GM19043 (cell line): ENCODE results near the gene PRKCE.
"Not testable (repeated sequence)": the region's sequence is repeated elsewhere in the genome, so short reads cannot be mapped to it uniquely, and the experiment has no call there.

Experiments
- ATAC-seq: cut with Tn5 transposase; IDR thresholded peaks from one replicate; pipeline ENCODE4 v1.9.1; 2021; ENCODE audit warnings: low read depth; ENCODE audit not compliant: unreplicated experiment

Gene PRKCE

DNA sequence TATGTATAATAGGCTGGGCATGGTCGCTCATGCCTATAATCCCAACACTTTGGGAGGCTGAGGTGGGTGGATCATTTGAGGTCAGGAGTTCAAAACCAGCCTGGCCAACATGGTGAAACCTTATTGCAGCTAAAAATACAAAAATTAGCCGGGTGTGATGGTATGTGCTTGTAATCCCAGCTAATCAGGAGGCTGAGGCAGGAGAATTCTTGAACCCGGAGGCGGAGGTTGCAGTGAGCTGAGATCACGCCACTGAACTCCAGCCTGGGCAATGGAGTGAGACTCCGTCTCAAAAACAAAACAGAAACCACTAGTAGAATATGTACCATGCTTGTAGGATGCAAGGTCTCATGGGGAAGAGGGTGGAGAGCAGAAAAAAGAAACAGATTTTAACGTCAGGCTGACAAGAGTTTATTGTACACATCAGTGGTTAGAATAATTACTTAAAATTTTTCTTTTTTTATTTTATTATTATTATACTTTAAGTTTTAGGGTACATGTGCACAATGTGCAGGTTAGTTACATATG, 44.1 kb downstream of the PRKCE start:
- ATAC-seq = peak; percentile 38

DNA sequence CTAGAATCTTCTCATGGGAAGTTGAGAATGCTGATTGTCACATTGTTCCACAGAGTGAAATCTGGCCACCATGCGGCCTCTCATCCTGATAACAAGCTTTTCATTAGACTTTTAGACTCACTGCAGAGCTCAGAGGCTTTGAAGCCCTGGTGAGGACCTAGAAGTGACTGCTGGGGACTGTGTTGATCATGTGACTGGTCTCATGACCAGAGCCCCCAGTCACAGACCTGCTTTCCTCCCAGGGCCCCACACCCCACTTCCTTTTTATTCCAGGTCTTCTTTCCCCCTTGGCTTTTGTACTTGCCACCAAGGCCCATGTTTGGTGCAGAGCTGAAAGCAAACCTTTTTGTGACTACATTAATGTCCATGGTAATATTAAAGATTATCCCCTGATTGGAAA, 45.2 kb downstream of the PRKCE start:
- no peak for ATAC-seq

DNA sequence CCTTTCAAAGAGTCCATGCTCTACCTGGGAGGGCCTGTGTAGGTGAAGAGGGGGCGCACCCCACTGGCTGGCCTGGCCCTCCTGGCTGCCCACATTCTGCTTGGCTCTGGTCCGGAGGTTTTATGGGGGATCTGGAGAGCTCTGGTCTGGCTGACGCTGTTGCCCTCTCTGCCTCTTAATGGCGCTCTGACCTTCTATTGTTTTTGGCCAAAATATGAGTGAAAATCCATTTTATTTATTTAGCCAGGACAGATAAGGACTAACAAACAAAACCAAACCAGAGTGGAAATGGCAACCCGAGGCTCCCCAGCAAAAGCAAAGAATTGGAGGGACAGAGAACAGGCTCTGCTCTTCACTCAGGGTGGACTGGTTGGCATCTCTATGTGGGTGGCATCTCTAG, 45.7 kb downstream of the PRKCE start:
- no peak for ATAC-seq

DNA sequence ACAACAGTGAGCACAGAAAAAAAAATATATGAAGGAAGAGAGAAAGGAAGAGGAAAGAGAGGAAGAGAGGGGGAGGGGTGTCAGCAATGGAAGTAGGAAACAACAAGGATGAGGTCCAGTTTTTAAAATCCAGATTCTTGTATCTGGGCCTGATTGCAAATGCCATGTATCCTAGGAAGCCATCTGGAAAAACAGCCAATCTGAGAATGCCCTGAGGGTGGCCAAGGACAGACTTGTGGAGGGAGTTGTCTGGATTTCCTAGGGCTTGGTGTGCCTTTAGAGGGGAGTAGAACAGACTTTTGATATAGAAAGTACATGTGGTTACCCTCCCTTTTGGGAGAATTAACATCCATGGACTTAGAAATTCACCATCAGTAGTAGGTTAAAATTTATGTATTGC, 47.1 kb downstream of the PRKCE start:
- ATAC-seq = no peak

DNA sequence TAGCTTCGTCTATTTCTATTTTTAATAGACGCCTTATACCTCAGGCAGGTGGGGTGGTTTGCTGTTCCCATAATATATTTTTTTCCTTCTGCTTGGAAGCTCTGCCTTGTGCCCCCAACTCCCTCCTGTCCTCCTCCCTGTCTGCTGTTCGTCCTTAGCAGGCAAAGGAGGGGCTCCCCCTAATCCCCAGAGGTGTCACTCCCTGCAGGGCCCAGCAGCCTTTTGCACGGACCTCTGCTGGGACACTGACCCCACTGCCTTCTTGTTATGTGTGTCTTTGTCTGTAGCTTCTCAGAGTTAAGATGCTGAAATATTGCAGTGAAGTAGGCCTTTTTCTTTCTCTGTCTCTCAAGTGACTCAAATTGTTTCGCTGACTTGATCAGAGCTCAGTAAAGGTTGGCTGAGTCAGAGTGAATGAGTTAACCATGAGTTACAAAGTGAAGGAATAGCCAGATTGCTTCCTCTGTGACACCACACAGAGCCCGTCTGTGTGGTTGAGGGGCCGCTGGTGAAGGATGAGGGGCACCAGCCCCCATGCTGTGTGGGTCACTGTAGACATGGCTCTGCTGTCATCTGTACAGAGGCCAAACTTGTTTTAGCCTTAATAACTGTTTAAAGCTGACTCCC, 47.7 kb downstream of the PRKCE start:
- peak; percentile 50 for ATAC-seq

DNA sequence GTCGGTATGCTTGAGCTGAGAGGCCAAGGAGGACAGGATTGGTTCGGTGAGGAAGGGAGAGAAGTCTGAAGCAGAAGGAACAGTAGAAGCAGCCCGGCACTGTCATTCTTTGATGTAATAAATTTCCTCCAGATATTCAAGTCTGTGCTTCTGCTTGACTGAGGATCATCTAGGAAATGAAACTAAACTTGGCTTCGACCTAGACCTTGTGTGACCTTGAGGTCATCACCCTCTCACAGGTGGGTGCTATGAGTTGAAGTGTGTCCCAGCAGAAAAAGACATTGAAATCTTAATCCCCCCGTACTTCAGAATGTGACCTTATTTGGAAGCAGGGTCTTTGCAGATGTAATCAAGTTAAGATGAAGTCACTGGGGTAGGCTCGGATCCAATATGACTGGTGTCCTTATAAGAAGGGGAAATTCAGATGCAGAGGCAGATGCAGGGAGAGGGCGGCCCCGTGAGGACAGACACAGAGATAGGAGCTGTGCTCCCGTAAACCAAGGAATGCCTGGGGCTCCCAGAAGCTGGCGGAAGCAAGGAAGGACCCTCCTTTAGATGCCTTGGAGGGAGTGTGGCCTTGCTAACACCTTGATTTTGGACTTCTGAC, 49.0 kb downstream of the PRKCE start:
- ATAC-seq = no peak

DNA sequence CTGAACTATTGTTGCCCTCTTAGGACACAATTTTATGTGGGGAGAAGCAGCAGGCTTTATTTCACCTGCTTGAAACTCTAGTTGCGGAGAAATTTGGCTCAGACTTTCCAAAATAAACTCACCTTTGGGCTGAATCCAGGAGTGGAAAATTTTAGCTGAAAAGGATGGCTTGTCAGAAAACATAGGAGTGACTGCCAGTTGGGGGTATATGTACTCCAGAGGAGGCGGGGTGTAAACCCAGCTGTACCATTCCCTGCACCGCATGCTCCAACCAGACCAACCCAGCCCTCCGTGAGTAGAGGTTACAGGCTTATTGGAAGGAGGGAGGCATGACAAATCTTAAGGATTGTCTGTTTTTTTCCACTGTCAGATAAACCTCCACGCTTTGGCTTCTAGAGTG, 53.8 kb downstream of the PRKCE start:
- no peak for ATAC-seq

DNA sequence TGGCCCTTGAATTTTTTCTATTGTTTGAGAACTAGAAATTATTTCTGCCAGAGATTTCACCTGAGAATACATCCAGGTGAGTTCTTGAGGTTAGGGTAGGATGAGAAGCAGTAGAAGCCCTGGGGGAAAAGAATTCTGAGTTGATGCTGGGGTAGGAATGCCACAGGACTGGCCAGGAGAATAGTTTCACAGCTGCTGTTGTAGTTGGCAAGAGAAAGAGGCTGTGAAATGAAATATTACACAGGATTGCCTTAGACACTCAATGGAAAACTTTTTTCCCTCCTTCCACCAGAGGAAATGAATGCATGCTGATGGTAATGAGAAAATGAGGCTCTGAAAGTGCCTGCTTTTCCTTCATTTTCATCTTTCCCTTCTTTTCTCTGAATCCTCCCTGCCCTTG, 54.6 kb downstream of the PRKCE start:
- no peak for ATAC-seq

DNA sequence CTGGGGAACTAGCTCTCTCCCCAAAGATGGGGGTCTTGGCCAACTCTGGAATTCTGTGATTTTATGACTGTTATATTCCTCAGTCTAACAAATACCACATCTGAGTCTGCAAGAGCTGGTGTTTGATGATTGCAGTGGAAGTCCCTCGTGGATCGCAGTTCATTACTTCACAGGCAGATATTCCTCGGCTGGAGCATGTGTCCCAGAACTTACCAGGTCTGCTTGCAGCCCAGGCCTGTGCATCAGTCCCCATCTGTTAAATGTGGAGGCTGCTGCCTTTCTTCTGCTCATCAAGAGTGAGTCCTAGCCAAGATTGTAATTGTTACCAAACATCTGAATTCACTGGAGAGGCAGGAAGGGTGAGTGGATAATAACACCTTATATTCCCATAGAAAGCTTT, 55.5 kb downstream of the PRKCE start:
- no peak for ATAC-seq

DNA sequence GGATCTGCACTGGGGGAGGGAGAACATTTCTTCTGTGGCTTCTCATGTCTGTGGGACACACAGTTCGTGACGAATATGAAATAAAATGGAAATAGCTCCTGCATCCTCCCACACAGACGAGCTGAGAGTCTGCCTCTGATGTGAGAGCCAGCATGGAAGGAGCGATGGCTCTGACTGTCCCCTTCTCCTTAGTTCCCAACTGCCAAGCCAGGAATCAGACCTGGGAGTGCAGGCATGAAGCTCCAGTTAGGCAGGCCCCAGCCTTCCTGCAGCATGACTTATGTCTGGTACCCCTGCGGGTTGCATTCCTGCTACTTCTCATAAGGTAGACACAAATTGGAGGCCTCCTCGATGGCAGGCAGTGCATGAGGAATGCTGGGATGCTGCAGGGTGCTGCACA, 56.2 kb downstream of the PRKCE start:
- no peak for ATAC-seq

DNA sequence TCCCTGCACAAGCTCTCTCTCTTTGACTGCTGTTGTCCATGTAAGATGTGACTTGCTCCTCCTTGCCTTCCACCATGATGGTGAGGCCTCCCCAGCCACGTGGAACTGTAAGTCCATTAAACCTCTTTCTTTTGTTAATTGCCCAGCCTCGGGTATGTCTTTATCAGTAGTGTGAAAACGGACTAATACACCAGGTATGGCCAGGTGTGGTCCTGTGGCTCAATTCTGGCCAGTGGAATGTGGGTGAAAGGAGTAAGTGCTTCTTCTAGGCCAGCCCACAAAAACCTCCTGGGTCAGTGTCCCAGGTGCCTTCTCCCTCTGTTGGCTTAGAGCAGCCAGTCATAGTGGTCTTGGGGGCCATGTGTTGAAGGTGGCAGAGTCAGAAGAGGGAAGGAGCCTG, 57.0 kb downstream of the PRKCE start:
- no peak for ATAC-seq

DNA sequence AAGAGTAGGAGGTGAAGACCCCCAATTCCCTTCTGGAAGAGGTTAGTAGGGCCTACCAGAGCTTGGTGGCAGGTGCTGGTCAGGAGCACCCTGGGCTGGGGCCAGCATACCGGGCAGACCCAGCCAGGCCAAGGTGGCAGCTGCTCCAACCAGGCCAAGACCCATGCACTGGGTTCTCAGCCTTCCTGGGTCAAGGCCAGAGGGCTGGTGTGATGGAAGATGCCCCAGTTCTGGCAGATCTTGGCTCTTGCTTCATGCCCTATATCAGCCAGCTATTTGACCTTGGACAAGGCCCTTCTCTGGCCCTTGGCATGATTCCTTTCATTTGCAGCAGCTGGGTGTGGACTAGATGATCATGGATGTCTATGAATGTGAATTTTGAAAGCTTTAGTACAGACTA, 57.7 kb downstream of the PRKCE start:
- no peak for ATAC-seq

DNA sequence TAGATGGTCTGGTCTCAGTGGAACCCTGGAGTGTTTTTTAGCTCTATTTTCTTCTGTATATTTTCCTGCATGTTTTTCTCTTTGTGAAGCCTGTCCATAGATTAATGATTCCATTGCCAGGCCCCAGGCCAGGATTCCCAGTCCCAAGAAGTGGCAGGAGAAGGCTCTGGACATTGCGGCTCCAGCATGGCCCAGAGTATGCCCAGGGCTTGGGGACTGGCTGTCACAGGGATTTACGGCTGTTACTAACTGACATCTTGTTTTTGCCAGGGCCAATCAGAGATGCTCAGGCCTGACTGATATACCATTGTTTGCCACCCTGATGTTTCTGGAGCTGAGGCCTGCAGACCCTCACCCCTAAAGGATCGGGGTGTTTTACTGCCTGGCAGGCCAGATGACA, 59.0 kb downstream of the PRKCE start:
- ATAC-seq = no peak

DNA sequence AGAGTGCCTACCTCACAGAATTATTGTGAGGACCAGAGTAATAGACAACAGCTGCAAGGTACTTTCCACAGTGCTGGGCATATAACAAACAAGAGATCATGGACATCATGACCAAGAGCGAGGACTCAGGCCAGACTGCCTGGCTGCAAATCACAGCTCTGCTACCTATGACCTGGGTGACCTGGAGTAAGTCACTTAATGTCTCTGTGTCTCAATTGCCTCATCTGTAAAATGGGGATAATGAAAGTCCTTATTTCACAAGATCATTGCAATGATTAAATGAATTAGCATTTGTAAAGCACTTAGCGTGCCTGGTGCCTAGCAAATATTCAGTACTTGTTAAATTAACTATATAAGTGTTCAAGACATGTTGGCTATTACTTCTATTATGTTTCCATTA, 59.7 kb downstream of the PRKCE start:
- no peak for ATAC-seq

DNA sequence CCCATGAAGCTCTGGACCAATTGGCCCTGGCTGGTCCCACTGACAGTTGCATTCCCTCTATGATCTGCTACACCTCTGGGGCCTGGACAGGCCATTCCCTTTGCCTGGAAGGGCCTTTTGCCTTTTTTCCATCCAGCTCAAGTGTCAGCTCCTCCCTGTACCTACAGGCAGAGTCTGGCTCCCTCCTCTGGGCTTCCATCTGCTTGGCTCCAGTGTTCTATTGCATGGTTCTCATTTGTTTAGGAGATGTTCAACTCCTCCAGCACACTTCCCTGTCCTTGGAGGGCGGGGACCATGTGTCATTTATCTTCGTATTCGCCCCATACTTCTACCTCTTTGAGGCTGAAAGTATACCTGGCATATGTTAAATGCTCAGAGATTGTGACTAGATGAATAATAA, 61.1 kb downstream of the PRKCE start:
- no peak for ATAC-seq

DNA sequence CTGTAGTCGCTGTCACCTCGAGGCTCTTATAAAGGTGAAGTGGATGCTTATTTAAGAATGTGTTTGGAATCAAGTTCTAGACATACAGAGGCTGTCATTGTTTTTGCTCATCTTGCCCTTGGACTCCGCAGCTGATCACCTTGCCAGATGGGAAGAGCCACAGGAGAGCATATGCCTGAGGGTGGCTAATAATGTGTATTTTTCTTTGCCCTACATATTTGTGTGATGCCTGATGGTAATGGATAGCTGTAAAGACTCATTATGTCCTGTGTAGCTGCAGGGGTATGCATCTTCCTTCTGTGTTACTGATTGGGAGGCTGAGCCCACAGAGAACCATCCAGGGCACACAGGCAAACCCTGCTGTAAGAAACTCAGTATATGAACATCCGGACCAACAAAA, 61.7 kb downstream of the PRKCE start:
- ATAC-seq = no peak

DNA sequence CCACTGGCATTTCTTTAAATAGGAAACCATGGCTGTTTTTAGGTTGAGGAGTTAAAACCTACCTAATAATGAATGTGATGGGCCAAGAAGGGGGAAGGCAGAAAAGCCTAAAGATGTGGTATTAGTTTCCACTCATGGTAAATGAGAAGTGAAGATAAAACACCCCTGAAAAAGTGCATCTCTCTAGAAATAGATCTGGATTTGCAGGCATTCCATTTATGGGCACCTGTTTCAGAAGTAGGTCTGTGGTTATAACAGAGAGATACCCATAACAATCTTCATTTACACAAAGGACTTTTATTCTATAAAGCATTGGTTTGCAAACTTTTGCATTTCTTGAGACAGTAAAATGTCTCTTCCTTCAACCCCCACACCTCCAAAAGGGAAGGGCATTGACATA, 62.1 kb downstream of the PRKCE start:
- ATAC-seq = no peak

DNA sequence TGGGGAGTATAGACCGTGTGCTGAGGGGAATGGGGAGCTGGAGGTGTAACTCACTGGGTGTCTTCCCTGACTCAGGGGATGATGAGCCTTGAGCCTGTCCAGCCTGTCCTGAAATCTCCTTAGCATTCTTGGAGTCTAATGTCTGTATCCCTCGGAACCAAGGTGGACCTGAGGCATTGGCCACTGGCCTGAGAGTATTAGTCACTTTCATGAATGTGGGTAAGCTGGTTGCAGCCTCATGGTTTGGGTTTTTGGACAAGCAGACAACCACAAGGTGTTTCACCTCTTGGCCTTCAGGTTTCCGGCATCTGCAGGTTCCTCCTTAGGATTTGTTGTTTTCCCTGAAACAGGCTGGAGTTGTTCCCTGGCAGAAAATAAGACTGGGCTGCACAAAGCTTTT, 63.2 kb downstream of the PRKCE start:
- ATAC-seq = no peak

DNA sequence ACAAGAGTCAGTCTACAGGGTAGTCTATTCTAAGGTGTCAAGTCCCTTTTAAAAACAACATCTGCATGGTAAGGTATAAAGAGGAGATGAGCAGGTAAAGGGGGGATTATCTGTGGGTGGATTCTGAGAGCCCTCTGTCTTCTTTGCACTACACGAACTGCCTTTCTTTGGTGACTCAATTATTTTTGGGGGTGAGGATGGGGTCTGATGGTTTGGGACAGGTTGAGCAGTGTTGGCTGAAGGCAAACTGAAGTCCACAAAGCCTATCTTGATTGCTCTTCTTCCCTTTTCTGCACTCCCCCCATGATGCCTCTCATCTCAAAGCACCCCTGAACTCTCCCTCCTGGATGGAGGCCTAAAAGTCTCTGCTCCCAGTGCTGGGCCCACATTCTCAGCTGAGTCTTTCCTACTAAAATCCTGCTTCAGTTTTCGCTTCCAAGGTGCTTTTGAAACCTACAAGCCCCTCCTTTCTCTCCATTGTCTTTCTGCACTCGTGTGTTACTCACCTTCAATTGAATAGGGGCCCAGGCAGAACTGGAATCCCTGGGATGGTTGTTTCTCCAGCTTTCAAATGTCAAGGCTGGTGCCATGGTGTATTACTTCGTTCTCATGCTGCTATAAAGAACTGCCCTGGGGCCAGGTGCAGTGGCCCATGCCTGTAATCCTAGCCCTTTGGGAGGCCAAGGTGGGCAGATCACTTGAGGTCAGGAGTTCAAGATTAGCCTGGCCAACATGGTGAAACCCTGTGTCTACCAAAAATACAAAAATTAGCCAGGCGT, 64.3 kb downstream of the PRKCE start:
- no peak for ATAC-seq

DNA sequence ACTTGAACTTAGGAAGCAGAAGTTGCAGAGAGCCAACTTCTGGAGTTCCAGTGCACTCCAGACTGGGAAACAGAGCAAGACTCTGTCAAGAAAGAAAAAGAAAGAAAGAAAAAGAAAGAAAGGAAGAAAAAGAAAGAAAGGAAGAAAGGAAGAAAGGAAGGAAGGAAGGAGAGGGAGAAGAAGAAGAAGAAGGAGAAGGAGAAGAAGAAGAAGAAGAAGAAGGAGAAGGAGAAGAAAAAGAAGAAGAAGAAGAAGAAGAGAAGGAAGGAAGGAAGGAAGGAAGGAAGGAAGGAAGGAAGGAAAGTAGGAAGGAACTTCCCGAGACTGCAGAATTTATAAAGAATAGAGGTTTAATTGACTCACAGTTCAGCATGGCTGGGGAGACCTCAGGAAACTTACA, 65.0 kb downstream of the PRKCE start:
- not testable (repeated sequence) for ATAC-seq

DNA sequence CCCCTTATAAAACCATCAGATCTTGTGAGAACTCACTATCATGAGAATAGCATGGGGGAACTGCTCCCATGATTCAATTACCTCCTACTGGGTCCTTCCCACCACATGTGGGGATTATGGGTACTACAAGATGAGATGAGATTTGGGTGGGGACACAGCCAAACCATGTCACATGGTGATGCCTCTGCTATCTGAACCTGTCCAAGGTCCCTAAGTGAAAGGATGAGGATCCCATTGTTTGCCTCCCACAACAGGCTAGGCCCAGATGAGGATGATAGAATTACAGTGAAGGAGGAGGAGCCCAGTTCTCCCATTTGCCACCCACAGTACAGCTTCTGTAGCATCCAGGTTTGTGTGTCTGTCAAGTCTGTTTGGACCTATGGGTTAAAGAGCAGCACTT, 65.4 kb downstream of the PRKCE start:
- ATAC-seq = no peak

DNA sequence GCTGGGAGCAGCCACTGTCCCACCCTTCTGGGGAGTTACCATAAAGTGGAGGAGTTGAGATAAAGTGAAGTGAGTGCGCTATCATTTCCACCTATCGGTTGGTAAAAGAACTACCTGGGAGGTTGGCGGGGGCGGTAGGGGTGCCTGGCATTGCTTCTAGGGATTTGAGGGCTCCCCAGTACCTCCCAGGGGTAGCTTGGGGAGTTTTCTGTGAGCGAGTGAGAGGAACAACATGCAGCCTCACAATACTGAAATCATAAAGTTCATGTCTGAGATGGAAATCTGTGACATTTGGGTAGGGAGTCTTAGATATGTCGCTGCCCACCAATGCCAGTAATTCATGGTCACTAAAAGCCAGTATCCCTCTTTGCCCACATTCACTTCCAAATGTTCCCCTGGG, 68.7 kb downstream of the PRKCE start:
- no peak for ATAC-seq
